Glutamatergic neuron (in vitro differentiated cells): Measurements from ENCODE around the gene ADTRP. TPM values are rescaled to one million over a fixed set of nuclear protein-coding genes. Genes with fewer than 3 reads are reported as not detected.

ENCODE experiments used
- DNase-seq: peaks from one replicate; pipeline ENCODE4 v3.0.0; 2022
- H3K27ac Mint-ChIP-seq: one replicate; pipeline ENCODE4 v1.8.0; 2020; ENCODE audit warnings: mild to moderate bottlenecking, mixed read lengths, inconsistent platforms; ENCODE audit not compliant: unreplicated experiment
- H3K27me3 Mint-ChIP-seq: one replicate; pipeline ENCODE4 v1.8.0; 2020; ENCODE audit warnings: mild to moderate bottlenecking, moderate library complexity, mixed read lengths, inconsistent platforms; ENCODE audit not compliant: unreplicated experiment
- H3K36me3 Mint-ChIP-seq: one replicate; pipeline ENCODE4 v1.8.0; 2020; ENCODE audit warnings: mild to moderate bottlenecking, mixed read lengths, inconsistent platforms; ENCODE audit not compliant: unreplicated experiment
- H3K4me1 Mint-ChIP-seq: one replicate; pipeline ENCODE4 v1.8.0; 2020; ENCODE audit warnings: mild to moderate bottlenecking, low read depth, mixed read lengths, inconsistent platforms; ENCODE audit not compliant: unreplicated experiment
- H3K4me3 Mint-ChIP-seq: one replicate; pipeline ENCODE4 v1.8.0; 2020; ENCODE audit warnings: mild to moderate bottlenecking, mixed read lengths, inconsistent platforms; ENCODE audit not compliant: unreplicated experiment
- H3K9me3 Mint-ChIP-seq: one replicate; pipeline ENCODE4 v1.8.0; 2020; ENCODE audit warnings: mild to moderate bottlenecking, moderate library complexity, mixed read lengths, inconsistent platforms; ENCODE audit not compliant: unreplicated experiment
- total RNA-seq: library from RNA; stranded (reverse); fragmentation: NEBNext Ultra II Directional; extraction: Animal tissue kit (Norgen Biotek cat#: 25700); gene quantifications from one replicate; pipeline ENCODE4 v1.2.1, GENCODE V29; 2021; ENCODE audit not compliant: unreplicated experiment
- TF ChIP-seq, protein P1 (sequence below): fragments of 200-600 bp; sonication (generic); IDR thresholded peaks from one replicate; pipeline ENCODE4 v1.5.0; 2021; ENCODE audit not compliant: partially characterized antibody, unreplicated experiment

The ADTRP gene
- total RNA-seq, 1 donor from 2014 or later, result not detected

DNA sequence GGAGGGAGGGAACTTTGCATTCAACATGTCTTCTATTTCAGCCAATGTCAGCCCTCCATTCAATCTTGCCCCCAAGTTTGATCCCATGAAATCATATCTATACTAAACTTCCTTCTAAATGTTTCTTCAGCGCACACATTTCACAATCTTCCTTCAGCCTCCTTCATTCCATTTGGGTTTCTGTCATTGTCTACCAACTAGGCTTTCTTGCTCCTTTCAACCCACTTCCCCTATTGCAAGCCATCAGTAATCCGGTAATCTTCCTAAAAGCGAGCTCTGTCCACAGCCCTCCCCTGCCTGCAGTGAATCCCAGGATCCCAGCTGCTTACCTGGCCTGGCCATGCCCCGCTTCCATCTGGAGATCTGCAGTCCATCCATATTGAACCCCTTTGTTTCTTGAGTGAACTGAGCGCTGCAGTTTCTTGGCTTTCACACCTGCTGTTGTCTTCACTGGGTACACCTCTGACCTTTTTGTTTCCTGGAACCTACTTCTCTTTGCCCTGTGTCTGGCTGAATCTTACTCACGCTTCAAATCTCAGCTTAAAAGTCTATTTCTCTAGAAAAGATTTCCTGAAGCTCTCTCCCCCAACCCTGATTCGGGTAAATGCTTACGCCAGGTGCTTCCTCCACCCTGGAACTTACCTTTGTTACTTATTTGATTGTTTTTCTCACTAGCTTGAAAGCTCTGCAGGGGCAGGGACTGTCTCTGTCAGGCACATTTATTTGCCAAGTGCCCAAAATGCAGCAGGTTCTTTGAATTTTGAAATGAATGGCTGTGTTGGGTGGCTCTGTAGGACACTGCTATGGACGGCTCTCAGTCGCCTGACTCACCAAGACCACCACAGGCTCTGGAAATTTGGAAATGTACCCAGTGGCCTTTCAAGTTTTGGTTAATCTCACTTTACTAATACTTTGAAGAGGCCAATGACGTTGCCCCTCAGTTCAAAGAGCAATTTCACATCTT is 50.3 kb downstream of the ADTRP start:
- TF ChIP-seq, protein P1, sequence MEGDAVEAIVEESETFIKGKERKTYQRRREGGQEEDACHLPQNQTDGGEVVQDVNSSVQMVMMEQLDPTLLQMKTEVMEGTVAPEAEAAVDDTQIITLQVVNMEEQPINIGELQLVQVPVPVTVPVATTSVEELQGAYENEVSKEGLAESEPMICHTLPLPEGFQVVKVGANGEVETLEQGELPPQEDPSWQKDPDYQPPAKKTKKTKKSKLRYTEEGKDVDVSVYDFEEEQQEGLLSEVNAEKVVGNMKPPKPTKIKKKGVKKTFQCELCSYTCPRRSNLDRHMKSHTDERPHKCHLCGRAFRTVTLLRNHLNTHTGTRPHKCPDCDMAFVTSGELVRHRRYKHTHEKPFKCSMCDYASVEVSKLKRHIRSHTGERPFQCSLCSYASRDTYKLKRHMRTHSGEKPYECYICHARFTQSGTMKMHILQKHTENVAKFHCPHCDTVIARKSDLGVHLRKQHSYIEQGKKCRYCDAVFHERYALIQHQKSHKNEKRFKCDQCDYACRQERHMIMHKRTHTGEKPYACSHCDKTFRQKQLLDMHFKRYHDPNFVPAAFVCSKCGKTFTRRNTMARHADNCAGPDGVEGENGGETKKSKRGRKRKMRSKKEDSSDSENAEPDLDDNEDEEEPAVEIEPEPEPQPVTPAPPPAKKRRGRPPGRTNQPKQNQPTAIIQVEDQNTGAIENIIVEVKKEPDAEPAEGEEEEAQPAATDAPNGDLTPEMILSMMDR, result no peak
- peaks cover under 1% of the 10 kb centered on the region for H3K27me3 Mint-ChIP-seq
- no peak overlapping the region for H3K27ac Mint-ChIP-seq
- no peak overlapping the region for H3K4me3 Mint-ChIP-seq
- no peak for DNase-seq
- no peaks in the 10 kb centered on the region for H3K4me1 Mint-ChIP-seq
- H3K9me3 Mint-ChIP-seq, result peaks cover 2% of the 10 kb centered on the region
- no peaks in the 10 kb centered on the region for H3K36me3 Mint-ChIP-seq

DNA sequence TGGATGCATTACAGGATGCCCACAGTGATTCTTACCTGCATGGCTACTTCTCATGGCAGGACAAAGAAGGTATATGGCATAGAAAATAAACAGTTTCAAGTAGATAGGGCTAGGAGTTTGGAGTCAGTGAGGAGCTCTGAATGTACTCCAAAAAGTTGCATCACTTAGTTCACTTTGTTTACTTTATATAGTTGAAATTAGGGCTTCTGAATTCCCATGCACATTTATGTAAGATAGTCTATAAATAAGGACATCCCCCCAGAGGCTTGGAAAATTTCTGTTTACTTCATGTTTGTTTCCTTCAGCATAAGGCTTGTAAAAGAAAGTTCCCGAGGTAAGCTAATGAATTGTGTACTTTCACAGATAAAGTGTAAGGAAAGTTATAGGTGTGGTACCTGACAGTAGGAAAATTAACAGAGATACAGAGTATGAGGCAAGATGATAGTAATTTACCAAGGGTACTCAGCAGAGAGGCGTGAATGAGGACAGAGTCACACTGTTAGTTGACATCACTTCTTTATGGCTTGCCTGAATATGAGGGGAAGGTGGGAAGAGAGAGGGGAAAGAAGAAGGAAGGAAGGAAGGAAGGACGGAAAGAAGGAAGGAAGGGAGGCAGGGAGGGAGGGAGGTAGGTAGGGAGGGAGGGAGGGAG is 51.1 kb downstream of the ADTRP start:
- TF ChIP-seq, protein P1, result no peak
- Mint-ChIP-seq H3K9me3 (peaks cover 2% of the 10 kb centered on the region), H3K36me3 (no peaks in the 10 kb centered on the region), H3K4me1 (no peaks in the 10 kb centered on the region), H3K27ac (no peak overlapping the region), H3K27me3 (no peaks in the 10 kb centered on the region), H3K4me3 (no peak overlapping the region)
- no peak for DNase-seq

DNA sequence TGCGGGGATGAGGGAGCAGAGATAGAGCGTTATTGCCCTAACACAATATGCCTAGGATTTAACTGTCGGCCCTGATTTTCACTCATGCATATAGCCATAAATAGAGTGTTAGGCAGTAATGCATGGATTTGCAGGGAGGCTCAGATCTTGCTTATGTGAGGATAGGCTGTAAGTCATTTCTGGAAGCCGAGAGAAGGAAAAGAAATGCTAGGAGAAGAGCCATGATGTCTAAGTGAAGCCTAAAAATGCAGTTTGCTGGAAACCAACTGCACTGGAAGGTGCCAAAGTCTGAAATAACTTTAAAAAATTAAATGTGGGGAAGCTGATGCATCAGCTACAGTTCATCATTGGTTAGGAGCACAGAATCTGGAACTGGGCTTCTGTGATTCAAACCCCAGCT is 54.3 kb downstream of the ADTRP start:
- no peak for DNase-seq
- TF ChIP-seq, protein P1, result no peak
- Mint-ChIP-seq H3K36me3 (no peaks in the 10 kb centered on the region), H3K27ac (no peak overlapping the region), H3K27me3 (no peaks in the 10 kb centered on the region), H3K4me1 (no peaks in the 10 kb centered on the region), H3K9me3 (no peaks in the 10 kb centered on the region), H3K4me3 (no peak overlapping the region)

DNA sequence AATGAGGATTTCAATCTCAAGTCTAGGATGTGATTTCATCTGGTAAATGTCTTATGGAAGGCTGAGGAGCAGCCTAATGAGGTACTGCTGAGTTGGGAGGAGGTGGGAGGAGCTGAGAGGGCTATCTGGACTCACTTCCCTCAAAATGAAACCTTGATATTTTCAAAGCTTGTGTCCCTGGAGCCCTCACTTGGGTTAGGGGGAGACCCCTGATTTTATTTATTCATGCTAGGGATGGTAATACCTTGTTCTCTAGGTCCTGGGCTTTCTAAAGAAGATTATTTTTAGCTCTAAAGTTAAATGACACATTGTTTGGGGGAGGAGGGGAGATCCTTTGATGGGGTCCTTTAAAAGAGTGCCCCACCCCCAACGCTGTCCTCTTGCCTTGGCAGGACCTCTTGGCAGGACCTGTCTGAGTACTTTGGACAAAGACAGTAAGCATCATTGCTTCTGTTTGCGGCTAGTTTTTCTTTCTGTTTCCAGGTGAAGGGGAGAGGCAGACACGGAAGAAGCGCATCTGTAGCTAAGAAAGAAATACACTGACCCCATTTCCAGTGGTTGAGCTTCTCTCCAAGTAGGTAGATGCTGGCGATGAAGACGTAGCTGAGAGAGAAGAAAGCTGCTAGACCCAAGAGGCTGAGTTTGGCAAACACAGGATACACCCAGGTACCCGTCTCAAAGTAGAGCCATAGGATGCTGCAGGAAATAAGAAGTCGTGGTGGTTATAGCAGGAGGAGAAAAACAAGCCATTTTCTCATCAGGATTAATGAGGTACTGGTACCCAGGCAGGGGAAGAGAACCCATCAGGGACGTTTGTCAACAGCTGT is 55.6 kb downstream of the ADTRP start:
- Mint-ChIP-seq H3K4me3 (no peak overlapping the region), H3K4me1 (no peaks in the 10 kb centered on the region), H3K27ac (no peak overlapping the region), H3K36me3 (no peaks in the 10 kb centered on the region), H3K9me3 (no peaks in the 10 kb centered on the region), H3K27me3 (no peaks in the 10 kb centered on the region)
- TF ChIP-seq, protein P1, result no peak
- DNase-seq, result no peak
